Activated CD4-positive, CD25-positive, alpha-beta regulatory T cell (primary cell): ENCODE data around the gene TNK2.
"Not testable (repeated sequence)": the region's sequence is repeated elsewhere in the genome, so short reads cannot be mapped to it uniquely, and the experiment has no call there.

Source experiments
- DNase-seq, 4 experiments: peaks; one replicate each; lab custom pipeline; 2025; lab: John Stamatoyannopoulos, UW

TNK2 gene

GRCh38 chr3:195821403-195822130 is 86.8 kb downstream of the TNK2 start:
- no peak for DNase-seq

GRCh38 chr3:195820901-195821300 is 87.5 kb downstream of the TNK2 start:
- DNase-seq, result no peak

- DNase-seq, result no peak
Measured at GRCh38 chr3:195820186-195820585, 88.2 kb downstream of the TNK2 start.

- DNase-seq, result no peak
Measured at GRCh38 chr3:195818301-195818700, 90.0 kb downstream of the TNK2 start.

- no peak for DNase-seq
Measured at GRCh38 chr3:195817578-195818135, 90.7 kb downstream of the TNK2 start.

GRCh38 chr3:195816276-195816913 is 92.0 kb downstream of the TNK2 start:
- not testable (repeated sequence) for DNase-seq

- DNase-seq, result no peak
Measured at GRCh38 chr3:195815169-195815771, 93.1 kb downstream of the TNK2 start.

GRCh38 chr3:195813916-195814640 is 94.3 kb downstream of the TNK2 start:
- DNase-seq, result no peak
